Fibroblast of the aortic adventitia (primary cell): ENCODE results near the gene FMNL3. TPM values are rescaled to one million over a fixed set of nuclear protein-coding genes. Genes with fewer than 3 reads are reported as not detected.
"Not testable (repeated sequence)": the region's sequence is repeated elsewhere in the genome, so short reads cannot be mapped to it uniquely, and the experiment has no call there.

Source experiments
- DNase-seq: peaks from one replicate; pipeline ENCODE4 v3.0.0-alpha.2; 2010; ENCODE audit warnings: low read depth
- H3K4me3 ChIP-seq: 2 replicates; pipeline ENCODE4 v1.5.1; 2011; ENCODE audit warnings: low read depth, mild to moderate bottlenecking, control low read depth, low read length, moderate library complexity
- total RNA-seq: library from RNA; depleted of rRNA; stranded (reverse); fragments of >200 nt; gene quantifications from 2 replicates; pipeline ENCODE4 v1.2.3, GENCODE V29; 2012; ENCODE audit warnings: low replicate concordance
- TF ChIP-seq, protein P1 (sequence below): IDR thresholded peaks from 2 replicates; pipeline ENCODE4 v1.5.1; 2011; ENCODE audit warnings: mild to moderate bottlenecking, low read length, control low read depth, inconsistent platforms; ENCODE audit not compliant: insufficient read depth

Gene FMNL3
- total RNA-seq, 1 donor, result 20.8 TPM

GRCh38 chr12:49609059-49609874 lies 97.9 kb downstream of the FMNL3 start:
- no peak for DNase-seq
- no peak overlapping the region for H3K4me3 ChIP-seq
- TF ChIP-seq, protein P1, sequence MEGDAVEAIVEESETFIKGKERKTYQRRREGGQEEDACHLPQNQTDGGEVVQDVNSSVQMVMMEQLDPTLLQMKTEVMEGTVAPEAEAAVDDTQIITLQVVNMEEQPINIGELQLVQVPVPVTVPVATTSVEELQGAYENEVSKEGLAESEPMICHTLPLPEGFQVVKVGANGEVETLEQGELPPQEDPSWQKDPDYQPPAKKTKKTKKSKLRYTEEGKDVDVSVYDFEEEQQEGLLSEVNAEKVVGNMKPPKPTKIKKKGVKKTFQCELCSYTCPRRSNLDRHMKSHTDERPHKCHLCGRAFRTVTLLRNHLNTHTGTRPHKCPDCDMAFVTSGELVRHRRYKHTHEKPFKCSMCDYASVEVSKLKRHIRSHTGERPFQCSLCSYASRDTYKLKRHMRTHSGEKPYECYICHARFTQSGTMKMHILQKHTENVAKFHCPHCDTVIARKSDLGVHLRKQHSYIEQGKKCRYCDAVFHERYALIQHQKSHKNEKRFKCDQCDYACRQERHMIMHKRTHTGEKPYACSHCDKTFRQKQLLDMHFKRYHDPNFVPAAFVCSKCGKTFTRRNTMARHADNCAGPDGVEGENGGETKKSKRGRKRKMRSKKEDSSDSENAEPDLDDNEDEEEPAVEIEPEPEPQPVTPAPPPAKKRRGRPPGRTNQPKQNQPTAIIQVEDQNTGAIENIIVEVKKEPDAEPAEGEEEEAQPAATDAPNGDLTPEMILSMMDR, result no peak

DNA sequence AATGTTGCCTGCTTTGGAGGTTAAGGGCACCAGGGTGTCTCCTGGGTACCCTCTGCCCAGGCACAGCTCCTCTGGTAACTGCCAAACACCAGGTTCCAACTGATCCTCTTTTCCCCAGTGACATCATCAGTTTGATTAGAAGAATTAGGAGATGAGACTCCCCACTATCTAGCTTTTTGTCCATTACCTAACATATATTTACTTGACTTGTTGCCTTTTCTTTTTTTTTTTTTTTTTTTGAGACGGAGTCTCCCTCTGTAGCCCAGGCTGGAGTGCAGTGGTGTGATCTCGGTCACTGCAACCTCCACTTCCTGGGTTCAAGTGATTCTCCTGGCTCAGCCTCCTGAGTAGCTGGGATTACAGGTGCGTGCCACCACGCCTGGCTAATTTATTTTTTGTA lies 101.7 kb downstream of the FMNL3 start, which contains the start of gene FAM186B:
Gene FAM186B (minus strand): TSS at position 101 of the 400 bp plus-strand sequence. CDS start 162 bp downstream, outside the sequence.
- not testable (repeated sequence) for DNase-seq, H3K4me3 ChIP-seq

DNA sequence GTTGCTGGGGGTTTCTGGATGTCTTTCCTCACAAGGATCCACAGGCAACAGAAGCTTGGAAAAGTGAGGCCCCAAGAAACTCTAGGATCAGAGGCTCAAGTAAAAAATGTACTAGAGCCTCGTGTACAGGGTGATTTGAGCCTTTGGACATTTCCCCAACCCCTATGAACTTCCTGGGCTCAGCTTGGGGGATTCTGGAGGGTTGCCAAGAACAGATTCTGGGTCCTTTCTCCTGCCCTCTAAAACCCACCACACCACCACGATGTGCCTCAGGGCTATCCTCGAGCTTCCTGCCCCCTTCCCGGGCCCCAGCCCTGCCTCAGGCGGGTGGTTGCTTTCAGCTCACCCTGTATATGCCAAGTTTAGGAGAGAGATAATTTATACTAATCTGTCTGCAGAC lies 102.3 kb downstream of the FMNL3 start:
- TF ChIP-seq, protein P1, result no peak
- DNase-seq, result no peak
- H3K4me3 ChIP-seq, result no peak overlapping the region

DNA sequence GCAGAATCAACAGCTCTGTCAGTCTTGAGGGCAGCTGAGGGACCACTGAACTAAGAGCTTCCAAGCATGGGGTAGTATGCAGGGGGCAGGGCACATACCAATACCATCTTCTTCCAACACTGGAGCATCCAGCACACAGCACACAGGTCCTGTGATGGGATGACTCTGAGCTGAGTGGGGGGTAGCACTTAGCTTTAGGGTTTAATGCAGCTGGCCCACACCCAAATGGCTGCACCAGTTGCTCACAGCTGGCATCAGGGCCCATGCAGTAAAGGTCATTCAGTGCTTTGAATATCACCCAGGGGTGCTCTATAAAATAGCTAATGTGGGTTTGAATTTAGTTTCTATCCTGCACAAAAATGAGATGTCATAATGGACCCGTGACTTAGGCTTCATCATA lies 103.5 kb downstream of the FMNL3 start:
- DNase-seq, result no peak
- TF ChIP-seq, protein P1, result no peak
- H3K4me3 ChIP-seq, result no peak overlapping the region

DNA sequence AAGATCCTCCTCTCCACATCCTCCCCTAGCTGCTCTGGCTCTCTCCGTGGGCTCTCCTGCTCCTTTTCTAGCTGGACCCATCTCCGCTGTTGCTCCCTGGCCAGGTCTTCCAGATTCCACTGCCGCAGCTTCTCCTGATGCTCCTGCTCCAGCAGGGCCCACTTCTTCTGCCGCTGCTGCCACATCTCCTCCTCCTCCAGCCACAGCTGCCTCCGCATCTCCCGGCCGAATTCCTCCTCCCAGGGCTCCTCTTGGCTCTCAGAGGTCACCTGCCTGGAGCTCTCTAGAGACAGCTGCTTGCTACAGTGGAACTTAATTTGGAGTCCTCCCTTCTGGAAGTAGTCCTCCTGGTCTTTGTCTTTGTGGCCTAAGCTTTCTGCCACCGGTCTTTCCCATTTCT lies 107.2 kb downstream of the FMNL3 start:
- H3K4me3 ChIP-seq, result no peak overlapping the region
- DNase-seq, result no peak
- TF ChIP-seq, protein P1, result no peak

DNA sequence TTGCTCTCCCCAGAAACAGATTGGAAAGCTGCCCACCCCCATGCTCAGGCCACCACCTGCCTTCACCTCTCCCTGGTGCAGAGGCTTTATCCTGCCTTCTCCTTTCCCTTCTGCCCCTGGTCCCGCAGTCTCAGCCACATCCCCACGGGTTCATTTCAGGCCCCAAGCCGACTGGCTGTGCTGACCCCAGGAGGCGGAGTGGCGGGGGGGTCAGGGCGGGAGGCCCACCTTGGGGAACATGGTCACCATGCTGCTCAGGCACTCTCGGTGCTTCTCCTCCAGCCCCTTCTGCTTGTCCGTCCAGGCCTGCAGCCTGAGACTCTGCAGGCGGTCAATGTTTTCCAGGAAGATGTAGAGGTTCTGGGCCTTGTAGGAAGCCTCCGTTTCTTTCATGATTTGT lies 108.7 kb downstream of the FMNL3 start:
- no peak overlapping the region for H3K4me3 ChIP-seq
- no peak for DNase-seq
- TF ChIP-seq, protein P1, result no peak

- H3K4me3 ChIP-seq, result no peak overlapping the region
- DNase-seq, result no peak
- TF ChIP-seq, protein P1, result no peak
Observed at GRCh38 chr12:49588721-49589516, 118.3 kb downstream of the FMNL3 start.
